Effector memory CD4-positive, alpha-beta T cell (primary cell): ENCODE measurements around the gene AKAP13.
"Not testable (repeated sequence)": the region's sequence is repeated elsewhere in the genome, so short reads cannot be mapped to it uniquely, and the experiment has no call there.

ENCODE experiments used
- DNase-seq, 3 donors: peaks; one replicate each; pipeline ENCODE4 v3.0.0-alpha.2; 2020
- H3K27ac ChIP-seq: 2 replicates; pipeline ENCODE4 v1.7.0; 2013; ENCODE audit warnings: mild to moderate bottlenecking, low read length, moderate library complexity; ENCODE audit not compliant: insufficient read depth, poor library complexity, severe bottlenecking
- H3K27me3 ChIP-seq: replicated peaks from 2 replicates; pipeline ENCODE4 v1.7.0; 2013; ENCODE audit warnings: mild to moderate bottlenecking, low read length; ENCODE audit not compliant: insufficient read depth, control insufficient read depth, poor library complexity, severe bottlenecking
- H3K36me3 ChIP-seq: 2 replicates; pipeline ENCODE4 v1.7.0; 2013; ENCODE audit warnings: mild to moderate bottlenecking, low read length, moderate library complexity; ENCODE audit not compliant: control insufficient read depth, insufficient read depth
- H3K4me1 ChIP-seq: 2 replicates; pipeline ENCODE4 v1.7.0; 2013; ENCODE audit warnings: low read length, mild to moderate bottlenecking; ENCODE audit not compliant: control insufficient read depth, insufficient read depth, poor library complexity, severe bottlenecking
- H3K4me3 ChIP-seq: 2 replicates; pipeline ENCODE4 v1.7.0; 2013; ENCODE audit warnings: low read length, low read depth, mild to moderate bottlenecking; ENCODE audit not compliant: insufficient read depth, poor library complexity, severe bottlenecking
- H3K9me3 ChIP-seq: 2 replicates; pipeline ENCODE4 v1.7.0; 2013; ENCODE audit warnings: mild to moderate bottlenecking, low read length, moderate library complexity; ENCODE audit not compliant: control insufficient read depth

AKAP13 gene

DNA sequence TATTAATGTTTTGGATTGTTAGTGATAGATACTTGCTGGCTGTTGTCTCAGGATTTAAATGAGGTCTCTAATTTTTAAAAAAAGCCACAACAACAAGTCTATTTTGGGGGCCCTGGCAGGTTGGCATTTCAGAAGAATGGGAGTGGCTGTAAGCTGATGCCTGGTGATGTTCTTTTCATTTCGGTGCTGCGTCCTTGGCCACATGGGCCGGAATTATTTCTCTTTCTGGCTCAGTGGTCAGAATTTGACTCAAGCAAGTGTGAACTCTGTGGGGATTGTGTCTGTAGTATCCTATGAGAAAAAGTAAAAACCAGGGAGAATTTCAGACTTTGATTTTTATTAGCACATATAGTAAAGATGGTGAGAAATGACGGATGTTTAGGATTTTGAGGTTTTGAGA, 203.0 kb downstream of the AKAP13 start:
- Histone ChIP-seq H3K36me3 (peaks cover 13% of the 10 kb centered on the region), H3K4me3 (peak overlapping the region; percentile 54), H3K9me3 (no peaks in the 10 kb centered on the region), H3K27me3 (no peaks in the 10 kb centered on the region), H3K27ac (peak overlapping the region; percentile 92), H3K4me1 (peaks cover 52% of the 10 kb centered on the region)
- DNase-seq, result no peak

DNA sequence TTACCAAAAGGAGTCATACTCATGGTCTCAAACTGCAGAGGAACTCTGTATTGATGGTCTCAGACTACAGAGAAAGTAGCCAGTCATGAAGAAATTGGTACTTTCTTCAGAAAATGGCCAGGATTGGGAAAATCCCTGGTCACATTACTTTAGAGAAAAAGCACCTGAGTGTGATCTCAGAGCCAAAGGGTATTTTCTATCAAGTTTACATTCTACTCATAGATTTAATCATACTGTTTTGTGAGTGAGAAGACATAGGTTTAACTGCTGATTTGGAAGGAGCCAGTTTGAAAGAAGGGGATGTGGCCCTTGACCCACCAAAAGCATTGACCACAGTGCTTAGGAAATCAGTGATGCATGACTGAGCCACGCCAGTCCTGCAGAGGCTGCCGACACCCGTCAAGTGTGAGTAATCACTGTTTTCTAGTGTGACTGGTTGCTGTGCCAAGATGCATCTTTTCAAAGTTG, 203.6 kb downstream of the AKAP13 start:
- DNase-seq, result peak in 1 of 3 donors; percentile 42
- Histone ChIP-seq H3K36me3 (peaks cover 12% of the 10 kb centered on the region), H3K9me3 (no peaks in the 10 kb centered on the region), H3K4me3 (peak overlapping the region; percentile 54), H3K27me3 (no peaks in the 10 kb centered on the region), H3K27ac (peak overlapping the region; percentile 92), H3K4me1 (peaks cover 52% of the 10 kb centered on the region)

DNA sequence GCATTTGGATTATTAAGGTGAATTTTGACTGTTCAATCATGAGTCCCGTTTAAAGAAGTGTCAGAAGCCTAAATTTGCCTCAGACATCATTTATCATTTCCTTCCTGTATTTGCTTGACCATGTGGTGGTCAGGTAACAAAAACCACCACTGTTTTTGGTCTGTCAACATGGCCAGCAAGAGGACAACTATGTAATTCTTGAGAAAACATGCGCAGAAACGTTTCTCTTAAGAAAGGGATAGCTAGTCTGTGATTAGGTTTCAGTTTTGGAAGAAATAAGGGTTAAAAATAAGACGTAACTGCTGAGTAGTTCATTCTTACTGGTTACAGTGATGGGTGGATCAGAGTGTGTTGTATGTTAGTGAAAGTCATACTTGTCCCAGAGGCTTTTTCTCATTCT, 204.5 kb downstream of the AKAP13 start:
- H3K9me3 ChIP-seq, result no peaks in the 10 kb centered on the region
- no peaks in the 10 kb centered on the region for H3K27me3 ChIP-seq
- H3K27ac ChIP-seq, result peak overlapping the region; percentile 92
- DNase-seq, result no peak
- peaks cover 49% of the 10 kb centered on the region for H3K4me1 ChIP-seq
- peak overlapping the region; percentile 54 for H3K4me3 ChIP-seq
- peaks cover 13% of the 10 kb centered on the region for H3K36me3 ChIP-seq

DNA sequence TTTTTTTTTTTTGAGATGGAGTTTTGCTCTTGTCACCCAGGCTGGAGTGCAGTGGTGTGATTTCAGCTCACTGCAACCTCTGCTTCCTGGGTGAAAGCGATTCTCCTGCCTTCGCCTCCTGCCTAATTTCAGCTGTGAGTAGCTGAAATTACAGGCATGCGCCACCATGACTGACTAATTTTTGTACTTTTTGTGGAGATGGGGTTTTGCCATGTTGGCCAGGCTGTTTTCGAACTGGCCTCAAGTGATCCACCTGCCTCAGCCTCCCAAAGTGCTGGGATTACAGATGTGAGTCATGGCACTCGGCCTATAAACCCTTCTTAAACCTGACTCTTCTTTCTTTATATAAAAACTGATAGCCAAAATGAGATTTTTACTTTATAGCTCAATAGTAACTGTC, 205.8 kb downstream of the AKAP13 start:
- peaks cover 36% of the 10 kb centered on the region for H3K4me1 ChIP-seq
- H3K27ac ChIP-seq, result not testable (repeated sequence)

DNA sequence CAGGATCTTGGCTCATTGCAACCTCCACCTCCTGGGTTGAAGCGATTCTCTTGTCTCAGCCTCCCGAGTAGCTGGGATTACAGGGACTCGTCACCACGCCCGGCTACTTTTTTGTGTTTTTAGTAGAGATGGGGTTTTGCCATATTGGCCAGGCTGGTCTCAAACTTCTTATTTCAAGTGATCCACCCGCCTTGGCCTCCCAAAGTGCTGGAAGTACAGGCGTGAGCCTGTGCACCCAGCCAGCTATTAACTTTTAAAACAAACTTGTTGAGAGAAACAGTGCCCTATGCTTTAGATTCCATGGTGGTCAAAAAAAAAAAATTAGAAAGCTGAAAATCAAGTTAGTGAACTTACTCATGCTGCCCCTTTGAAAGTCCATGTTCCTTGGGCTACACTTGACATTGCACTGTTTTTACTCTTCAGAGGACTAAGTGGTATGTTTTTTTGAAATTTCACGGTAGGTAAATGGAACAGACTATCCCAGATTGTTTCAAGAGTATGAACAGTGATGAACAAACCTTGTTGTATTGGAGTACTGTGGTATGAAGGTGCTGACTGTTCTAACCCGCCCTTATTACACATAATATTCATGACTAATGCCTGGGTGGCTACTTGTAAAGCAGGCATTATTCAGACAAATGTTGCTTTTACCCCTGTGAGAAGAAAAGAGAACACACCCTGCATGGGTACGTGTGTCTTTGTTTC, 207.5 kb downstream of the AKAP13 start:
- DNase-seq, result no peak
- no peaks in the 10 kb centered on the region for H3K27me3 ChIP-seq
- H3K4me1 ChIP-seq, result peaks cover 21% of the 10 kb centered on the region
- peaks cover 23% of the 10 kb centered on the region for H3K36me3 ChIP-seq
- no peaks in the 10 kb centered on the region for H3K9me3 ChIP-seq
- H3K4me3 ChIP-seq, result no peak overlapping the region
- no peak overlapping the region for H3K27ac ChIP-seq

More for the DNA sequence above, 205.8 kb downstream of the AKAP13 start:
- not testable (repeated sequence) for H3K4me3 ChIP-seq, H3K9me3 ChIP-seq, DNase-seq, H3K27me3 ChIP-seq
- peaks cover 18% of the 10 kb centered on the region for H3K36me3 ChIP-seq

DNA sequence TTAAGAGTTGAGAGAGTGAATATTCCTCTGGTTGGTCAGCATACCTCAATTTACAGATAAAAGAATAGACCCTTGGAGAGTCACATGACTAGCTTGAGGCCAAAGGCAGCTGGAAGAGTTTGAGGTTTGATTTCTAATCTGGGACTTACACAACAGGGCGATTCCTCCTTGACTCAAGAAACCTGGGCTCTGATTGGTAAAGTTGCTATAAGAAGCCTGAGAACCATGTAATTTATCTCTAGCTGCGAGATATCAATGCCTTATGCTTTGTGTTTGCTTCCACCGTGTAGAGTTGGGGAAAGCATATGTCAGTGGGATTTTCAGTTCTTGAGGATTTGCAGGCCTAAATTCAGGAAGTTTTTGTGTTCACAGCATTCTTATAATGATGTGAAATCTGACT, 208.3 kb downstream of the AKAP13 start:
- no peak overlapping the region for H3K4me3 ChIP-seq
- peaks cover 23% of the 10 kb centered on the region for H3K36me3 ChIP-seq
- no peak overlapping the region for H3K27ac ChIP-seq
- peaks cover 18% of the 10 kb centered on the region for H3K4me1 ChIP-seq
- no peaks in the 10 kb centered on the region for H3K9me3 ChIP-seq
- DNase-seq, result no peak
- no peaks in the 10 kb centered on the region for H3K27me3 ChIP-seq

DNA sequence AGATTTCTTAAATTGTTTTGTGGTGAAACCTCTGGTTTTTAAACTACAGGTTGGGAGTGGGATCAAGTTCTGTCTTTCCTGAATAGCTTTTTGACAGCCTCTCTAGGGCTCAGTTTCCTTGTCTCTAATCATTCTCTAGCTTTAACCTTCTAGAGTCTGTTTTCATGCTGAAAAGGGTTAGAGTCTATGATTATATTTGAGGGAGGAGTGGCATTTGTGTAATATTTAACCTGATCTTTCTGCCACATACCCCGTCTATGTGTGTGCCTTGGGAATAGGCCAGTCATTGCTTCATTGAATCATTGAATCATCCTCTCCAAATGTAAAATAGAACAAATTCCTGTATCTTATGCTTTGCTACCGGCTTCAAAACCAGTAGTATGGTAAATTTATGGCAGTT, 209.4 kb downstream of the AKAP13 start:
- Histone ChIP-seq H3K9me3 (no peaks in the 10 kb centered on the region), H3K27me3 (no peaks in the 10 kb centered on the region), H3K27ac (no peak overlapping the region), H3K4me3 (no peak overlapping the region), H3K4me1 (peaks cover 9% of the 10 kb centered on the region), H3K36me3 (peaks cover 23% of the 10 kb centered on the region)
- no peak for DNase-seq

DNA sequence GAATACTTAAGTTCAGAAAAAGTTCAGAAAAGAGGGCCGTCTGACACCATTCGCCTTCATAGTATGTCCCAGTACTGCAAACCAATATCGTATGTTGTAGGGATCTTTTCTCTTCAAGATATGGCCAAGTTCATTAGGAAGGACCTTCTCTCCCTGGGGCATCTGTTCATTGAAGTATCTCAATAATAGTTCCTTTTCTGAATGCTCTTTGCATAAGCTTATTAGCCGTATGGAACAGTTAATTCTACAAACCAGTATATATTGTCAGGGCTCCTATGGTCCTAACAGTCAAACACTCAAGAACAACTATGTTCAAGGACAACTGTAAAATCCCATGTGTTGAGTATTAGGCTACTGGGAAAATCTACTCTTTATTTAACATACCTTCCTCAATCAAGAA, 211.2 kb downstream of the AKAP13 start:
- no peak for DNase-seq
- Histone ChIP-seq H3K4me1 (no peaks in the 10 kb centered on the region), H3K27ac (no peak overlapping the region), H3K36me3 (peaks cover 23% of the 10 kb centered on the region), H3K4me3 (no peak overlapping the region), H3K27me3 (no peaks in the 10 kb centered on the region), H3K9me3 (no peaks in the 10 kb centered on the region)

DNA sequence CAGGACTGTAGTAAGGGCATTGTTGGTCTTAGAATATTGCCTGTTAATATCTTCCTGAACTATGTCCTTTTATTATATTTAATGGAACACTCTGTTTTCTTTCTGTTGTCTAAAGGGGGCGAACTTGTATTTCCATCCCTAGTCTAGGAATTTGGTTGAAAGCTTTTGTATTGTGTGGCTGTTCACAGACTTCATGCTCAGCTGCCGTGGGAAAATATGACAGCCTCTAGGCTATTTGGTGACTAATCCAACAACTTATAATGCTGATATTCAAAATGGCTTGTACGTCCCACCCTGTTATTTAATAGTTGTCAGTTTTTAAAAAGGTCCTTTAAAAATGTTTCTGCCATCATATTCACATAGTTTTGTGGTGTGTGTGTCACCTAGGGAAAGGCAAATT, 211.7 kb downstream of the AKAP13 start:
- Histone ChIP-seq H3K4me1 (peaks cover 4% of the 10 kb centered on the region), H3K27me3 (no peaks in the 10 kb centered on the region), H3K27ac (no peak overlapping the region), H3K36me3 (peaks cover 23% of the 10 kb centered on the region), H3K4me3 (no peak overlapping the region), H3K9me3 (no peaks in the 10 kb centered on the region)
- no peak for DNase-seq

DNA sequence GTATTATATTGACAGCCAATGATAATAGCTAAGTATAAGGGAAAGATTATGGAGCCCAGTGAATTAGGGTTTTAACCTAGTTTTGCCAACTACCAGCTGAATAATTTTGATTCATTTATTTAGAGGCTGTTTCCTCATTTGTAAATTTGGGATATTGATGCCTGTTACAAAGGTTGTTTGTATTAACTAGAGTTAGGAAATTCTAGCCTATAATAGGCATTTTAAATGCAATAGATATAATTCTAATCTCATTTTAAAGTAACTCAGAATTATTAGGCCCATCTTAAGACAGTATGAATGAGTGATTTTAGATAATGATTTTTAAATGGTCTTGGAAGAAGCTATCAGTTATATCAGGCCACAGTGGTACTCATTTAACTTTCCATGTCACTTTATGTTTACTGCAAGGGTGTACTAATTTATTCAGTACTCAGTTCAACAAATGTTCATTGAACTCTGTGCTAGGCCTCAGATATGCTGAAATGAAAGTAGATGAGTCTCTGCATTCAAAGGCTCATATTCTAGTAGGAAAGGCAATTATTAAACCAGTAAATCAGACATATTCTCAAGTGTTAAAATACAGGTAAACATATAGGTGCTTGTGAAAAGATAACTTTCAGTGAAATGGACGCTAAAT, 213.5 kb downstream of the AKAP13 start:
- no peaks in the 10 kb centered on the region for H3K9me3 ChIP-seq
- no peak overlapping the region for H3K4me3 ChIP-seq
- peaks cover 9% of the 10 kb centered on the region for H3K4me1 ChIP-seq
- DNase-seq, result no peak
- no peak overlapping the region for H3K27ac ChIP-seq
- H3K27me3 ChIP-seq, result no peaks in the 10 kb centered on the region
- peaks cover 16% of the 10 kb centered on the region for H3K36me3 ChIP-seq
